HepG2 (cell line): ENCODE measurements around the gene TIPIN. TPM values are rescaled to one million over a fixed set of nuclear protein-coding genes. Genes with fewer than 3 reads are reported as not detected.
A peak's percentile ranks its signal among the peaks of the same experiment; 100 is the strongest.

Source experiments
- ATAC-seq: fragments of 200-7000 bp; cut with Tn5 transposase; 3 replicates; pipeline ENCODE4 v1.9.1; 2020; ENCODE audit warnings: mild to moderate bottlenecking, moderate library complexity
- BruUV-seq: library from RNA; stranded (reverse); fragments of 400-500 nt; replicated peaks from 2 replicates; lab custom pipeline; 2021; lab: Mats Ljungman, UMichigan
- CTCF ChIA-PET: fragments of 300-600 bp; formaldehyde crosslinking; extraction: SDS; loops from one replicate; lab custom pipeline; 2021; ENCODE audit warnings: low total read pairs, inconsistent platforms, low intra/inter-chr PET ratio; lab: Yijun Ruan, JAX
- POLR2A ChIA-PET: fragments of 350-600 bp; sonication (Branson Sonifier 250); formaldehyde crosslinking; loops from one replicate; lab custom pipeline; 2020; ENCODE audit warnings: antibody characterized with exemption, inconsistent platforms; lab: Yijun Ruan, JAX
- DNase-seq: peaks from one replicate; pipeline ENCODE4 v3.0.0-alpha.2; 2015; ENCODE audit warnings: low spot score
- FAIRE-seq: peaks from 3 replicates; lab custom pipeline; 2011; peaks lifted over from hg19 to GRCh38; lab: Jason Lieb, UNC
- H2AFZ ChIP-seq: one replicate; pipeline ENCODE4 v1.6.1; 2011; ENCODE audit warnings: low read length, inconsistent platforms
- H3K27ac ChIP-seq: fragments of 300-600 bp; 3 replicates; pipeline ENCODE4 v1.8.0; 2011; ENCODE audit warnings: mixed run types, mild to moderate bottlenecking, mixed read lengths, low read length, inconsistent platforms; ENCODE audit not compliant: insufficient read depth; ENCODE audit errors: extremely low read length
- H3K27me3 ChIP-seq, 2 experiments: fragments of 200-600 bp in 1 of 2; 2 replicates in 1 of 2; 3 replicates in 1 of 2; pipeline versions ENCODE4 v1.6.0 to v1.8.0; 2011; ENCODE audit warnings: low read length in 2 of 2, mild to moderate bottlenecking in 2 of 2, moderate library complexity in 2 of 2, inconsistent platforms in 1 of 2; ENCODE audit not compliant: insufficient read depth in 2 of 2, control insufficient read depth in 1 of 2
- H3K36me3 ChIP-seq, 2 experiments: fragments of 200-600 bp in 1 of 2; replicated peaks in 1 of 2; 2 replicates in 1 of 2; 3 replicates in 1 of 2; pipeline versions ENCODE4 v1.5.1 to v1.8.0; 2011; ENCODE audit warnings: low read length in 2 of 2, inconsistent platforms in 1 of 2; ENCODE audit not compliant: insufficient read depth in 2 of 2, control insufficient read depth in 1 of 2
- H3K4me1 ChIP-seq: 2 replicates; pipeline ENCODE4 v1.5.1; 2012; ENCODE audit warnings: low read length, inconsistent platforms; ENCODE audit not compliant: insufficient read depth
- H3K4me2 ChIP-seq: 2 replicates; pipeline ENCODE4 v1.6.0; 2011; ENCODE audit warnings: low read depth, low read length, inconsistent platforms
- H3K4me3 ChIP-seq, 3 experiments: fragments of 200-600 bp in 1 of 3; sonication (generic), shearing (Covaris generic) in 1 of 3; replicated peaks in 1 of 3; 2 replicates each; pipeline ENCODE4 v1.5.1; 2011 to 2016; ENCODE audit warnings: low read length in 3 of 3, inconsistent platforms in 2 of 3, low read depth in 2 of 3, mild to moderate bottlenecking in 2 of 3, control low read depth in 1 of 3, mixed read lengths in 1 of 3; ENCODE audit not compliant: insufficient read depth in 1 of 3
- H3K79me2 ChIP-seq: one replicate; pipeline ENCODE4 v1.6.1; 2011; ENCODE audit warnings: low read length, inconsistent platforms; ENCODE audit not compliant: insufficient read depth
- H3K9ac ChIP-seq: 2 replicates; pipeline ENCODE4 v1.6.0; 2011; ENCODE audit warnings: mild to moderate bottlenecking, low read depth, low read length, inconsistent platforms; ENCODE audit not compliant: insufficient read depth
- H3K9me3 ChIP-seq: 2 replicates; pipeline ENCODE4 v1.5.1; 2012; ENCODE audit warnings: mild to moderate bottlenecking, low read length
- H4K20me1 ChIP-seq: 2 replicates; pipeline ENCODE4 v1.6.0; 2011; ENCODE audit warnings: inconsistent platforms, mild to moderate bottlenecking, low read length, moderate library complexity; ENCODE audit not compliant: insufficient read depth
- BRD4 ChIP-seq: sonication (generic); formaldehyde crosslinking; IDR thresholded peaks from 2 replicates; pipeline ENCODE4 v1.4.0; 2020; ENCODE audit warnings: missing genetic modification reagents
- CREM ChIP-seq, 2 experiments: sonication (generic) in 1 of 2; formaldehyde crosslinking in 1 of 2; IDR thresholded peaks; 2 replicates each; pipeline versions ENCODE4 v1.4.0 to v1.6.1; 2016 to 2020; ENCODE audit warnings: antibody characterized with exemption in 1 of 2, mild to moderate bottlenecking in 1 of 2, missing genetic modification reagents in 1 of 2
- DMAP1 ChIP-seq: IDR thresholded peaks from 2 replicates; pipeline ENCODE4 v1.6.1; 2016
- EZH2 ChIP-seq: conservative IDR thresholded peaks from 2 replicates; pipeline ENCODE4 v1.6.1; 2012; ENCODE audit warnings: mild to moderate bottlenecking, low read depth, low read length, moderate library complexity
- LBX2 ChIP-seq: sonication (generic); formaldehyde crosslinking; IDR thresholded peaks from 2 replicates; pipeline ENCODE4 v1.5.0; 2020; ENCODE audit warnings: missing genetic modification reagents, mild to moderate bottlenecking, borderline replicate concordance
- NFE2L2 ChIP-seq: fragments of 150-350 bp; IDR thresholded peaks from 2 replicates; pipeline ENCODE4 v1.6.1; 2014; ENCODE audit warnings: low read length
- POGK ChIP-seq: sonication (generic); formaldehyde crosslinking; conservative IDR thresholded peaks from 2 replicates; pipeline ENCODE4 v1.8.0; 2022; ENCODE audit warnings: mild to moderate bottlenecking, moderate library complexity, missing genetic modification reagents
- SOX6 ChIP-seq, 2 experiments: fragments of 450-650 bp in 1 of 2; sonication (generic) in 1 of 2; formaldehyde crosslinking in 1 of 2; IDR thresholded peaks; 2 replicates each; pipeline versions ENCODE4 v1.4.0 to v1.6.1; 2017 to 2020; ENCODE audit warnings: antibody characterized with exemption in 1 of 2, mild to moderate bottlenecking in 1 of 2, missing genetic modification reagents in 1 of 2
- TFE3 ChIP-seq: IDR thresholded peaks from 2 replicates; pipeline ENCODE4 v1.6.1; 2016
- TRIM24 ChIP-seq: sonication (generic); formaldehyde crosslinking; IDR thresholded peaks from 2 replicates; pipeline ENCODE4 v1.8.0; 2022; ENCODE audit warnings: mild to moderate bottlenecking, missing genetic modification reagents
- ZNF143 ChIP-seq: sonication (generic); formaldehyde crosslinking; IDR thresholded peaks from 2 replicates; pipeline ENCODE4 v1.4.0; 2020; ENCODE audit warnings: missing genetic modification reagents
- ZNF264 ChIP-seq: sonication (generic); formaldehyde crosslinking; IDR thresholded peaks from 2 replicates; pipeline ENCODE4 v1.4.0; 2020; ENCODE audit warnings: missing genetic modification reagents
- ZNF616 ChIP-seq: sonication (generic); formaldehyde crosslinking; IDR thresholded peaks from 2 replicates; pipeline ENCODE4 v1.5.0; 2020; ENCODE audit warnings: low read depth, mild to moderate bottlenecking, missing genetic modification reagents
- ZNF776 ChIP-seq: sonication (generic); formaldehyde crosslinking; IDR thresholded peaks from 2 replicates; pipeline ENCODE4 v1.4.0; 2020; ENCODE audit warnings: mild to moderate bottlenecking, missing genetic modification reagents
- ZNF792 ChIP-seq: IDR thresholded peaks from 2 replicates; pipeline ENCODE4 v1.6.1; 2016
- ZSCAN12 ChIP-seq: sonication (generic); formaldehyde crosslinking; IDR thresholded peaks from 2 replicates; pipeline ENCODE4 v1.9.0; 2021; ENCODE audit warnings: mild to moderate bottlenecking, missing genetic modification reagents
- ZSCAN25 ChIP-seq: sonication (generic); formaldehyde crosslinking; IDR thresholded peaks from 2 replicates; pipeline ENCODE4 v1.8.0; 2022; ENCODE audit warnings: mild to moderate bottlenecking, missing genetic modification reagents
- WGBS: methylation state at CpG from one replicate; pipeline ENCODE4 v1.1.6; 2017; ENCODE audit warnings: low lambda C conversion rate; 5-methylcytosine and 5-hydroxymethylcytosine counted together
- in situ Hi-C: cut with HindIII; loops from 2 replicates; pipeline ENCODE4 v1.10.0; 2017; ENCODE audit warnings: low pct_unique_long_range_greater_than_20kb; ENCODE audit not compliant: extremely low pct_ligation_motif_present
- intact Hi-C: fragments of 100-400 bp; cut with micrococcal nuclease; formaldehyde crosslinking; loops from one replicate; pipeline ENCODE4 v1.10.0; 2022; ENCODE audit not compliant: unreplicated experiment
- polyA plus RNA-seq, 8 experiments: library from polyadenylated mRNA; depleted of rRNA in 3 of 8; stranded (reverse) in 7 of 8; unstranded in 1 of 8; fragments of >200 nt; fragmentation: Illumina TruSeq in 4 of 8; extraction: Trizol in 4 of 8; gene quantifications; 2 replicates each; pipeline versions ENCODE4 v1.2.1 to v1.2.3, GENCODE V29; 2011 to 2016; ENCODE audit warnings: low read depth in 4 of 8, missing spikeins in 1 of 8, mixed read lengths in 1 of 8; ENCODE audit not compliant: insufficient read depth in 1 of 8
- total RNA-seq, 5 experiments: library from RNA; depleted of rRNA; stranded (reverse); fragments of >200 nt; fragmentation: Illumina TruSeq; extraction: Trizol; gene quantifications; 2 replicates each; pipeline ENCODE4 v1.2.3, GENCODE V29; 2016; ENCODE audit warnings: low read depth in 1 of 5
- TF ChIP-seq, protein P1 (sequence below): sonication (generic); formaldehyde crosslinking; IDR thresholded peaks from 2 replicates; pipeline ENCODE4; 2020; ENCODE audit warnings: missing genetic modification reagents, mild to moderate bottlenecking, borderline replicate concordance

TIPIN gene
- total and polyA plus RNA-seq, 2 of the 13 experiments (the other 11 are each of a cell fraction or from before 2014, with no cell fraction given): 2.7 to 28.6 TPM

DNA sequence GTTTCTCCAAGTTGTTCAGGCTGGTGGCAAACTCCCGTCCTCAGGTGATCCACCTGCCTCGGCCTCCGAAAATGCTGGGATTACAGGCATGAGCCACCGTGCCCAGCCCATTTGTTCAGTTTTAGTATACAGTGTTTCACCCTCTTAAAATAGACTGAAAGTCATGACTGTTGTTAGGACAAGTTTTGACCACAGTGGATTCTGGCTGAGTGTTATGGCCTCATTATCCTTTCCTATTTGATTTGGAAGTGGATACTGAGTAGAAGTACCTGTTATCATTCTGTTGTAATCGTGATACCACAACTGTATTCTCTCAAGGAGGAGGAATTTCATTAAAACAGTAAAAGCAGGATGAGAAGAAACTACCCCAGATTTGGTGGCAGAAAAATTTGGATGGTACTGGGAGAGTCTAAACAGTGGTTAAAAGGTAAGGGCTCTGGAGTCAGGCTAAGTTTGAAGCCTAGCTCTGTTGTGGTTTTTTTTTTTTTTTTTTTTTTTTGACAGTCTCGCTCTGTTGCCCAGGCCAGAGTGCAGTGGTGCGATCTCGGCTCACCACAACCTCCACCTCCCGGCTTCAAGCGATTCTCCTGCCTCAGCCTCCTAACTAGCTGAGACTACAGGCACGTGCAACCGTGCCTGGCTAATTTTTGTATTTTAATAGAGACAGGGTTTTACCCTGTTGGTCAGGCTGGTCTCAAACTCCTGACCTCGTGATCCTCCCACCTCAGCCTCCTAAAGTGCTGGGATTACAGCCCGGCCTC, 32.8 kb upstream of the TIPIN start:
- in situ Hi-C loops: loop anchor here (25.0 kb wide), 1 partner anchor 98 kb away; the partner anchor contains the start of gene SNAPC5
- DNase-seq: no peak
- Histone ChIP-seq H3K4me1 (peaks cover 65% of the 10 kb centered on the region), H3K9ac (no peak overlapping the region), H2AFZ (no peak overlapping the region), H3K9me3 (no peaks in the 10 kb centered on the region), H3K27ac (no peak overlapping the region), H3K4me2 (peak overlapping the region; percentile 94), H3K27me3 (no peaks in the 10 kb centered on the region; a peak in 1 of 5 replicates), H3K79me2 (peaks cover 70% of the 10 kb centered on the region), H3K36me3 (peaks cover 2 to 10% of the 10 kb centered on the region in 2 experiments; a peak in 4 of 5 replicates), H3K4me3 (no peak overlapping the region), H4K20me1 (peaks cover 24% of the 10 kb centered on the region)
- no peak for ATAC-seq
- intact Hi-C loops: loop anchor here (10.0 kb wide), 1 partner anchor 94 kb away; the partner anchor contains the start of gene DIS3L
- CTCF ChIA-PET: no interaction called here
- no TSS peak for BruUV-seq
- no peak for FAIRE-seq
- POLR2A ChIA-PET: interaction anchor here (1.9 to 4.9 kb wide), 2 partner anchors 108 to 116 kb away, joined by 9 to 38 read pairs; partner anchors contain the start of genes RPL4, SNAPC5 and ZWILCH
- 88% methylated on average over 14 of the region's 14 CpGs for WGBS
- TF ChIP-seq, protein P1, sequence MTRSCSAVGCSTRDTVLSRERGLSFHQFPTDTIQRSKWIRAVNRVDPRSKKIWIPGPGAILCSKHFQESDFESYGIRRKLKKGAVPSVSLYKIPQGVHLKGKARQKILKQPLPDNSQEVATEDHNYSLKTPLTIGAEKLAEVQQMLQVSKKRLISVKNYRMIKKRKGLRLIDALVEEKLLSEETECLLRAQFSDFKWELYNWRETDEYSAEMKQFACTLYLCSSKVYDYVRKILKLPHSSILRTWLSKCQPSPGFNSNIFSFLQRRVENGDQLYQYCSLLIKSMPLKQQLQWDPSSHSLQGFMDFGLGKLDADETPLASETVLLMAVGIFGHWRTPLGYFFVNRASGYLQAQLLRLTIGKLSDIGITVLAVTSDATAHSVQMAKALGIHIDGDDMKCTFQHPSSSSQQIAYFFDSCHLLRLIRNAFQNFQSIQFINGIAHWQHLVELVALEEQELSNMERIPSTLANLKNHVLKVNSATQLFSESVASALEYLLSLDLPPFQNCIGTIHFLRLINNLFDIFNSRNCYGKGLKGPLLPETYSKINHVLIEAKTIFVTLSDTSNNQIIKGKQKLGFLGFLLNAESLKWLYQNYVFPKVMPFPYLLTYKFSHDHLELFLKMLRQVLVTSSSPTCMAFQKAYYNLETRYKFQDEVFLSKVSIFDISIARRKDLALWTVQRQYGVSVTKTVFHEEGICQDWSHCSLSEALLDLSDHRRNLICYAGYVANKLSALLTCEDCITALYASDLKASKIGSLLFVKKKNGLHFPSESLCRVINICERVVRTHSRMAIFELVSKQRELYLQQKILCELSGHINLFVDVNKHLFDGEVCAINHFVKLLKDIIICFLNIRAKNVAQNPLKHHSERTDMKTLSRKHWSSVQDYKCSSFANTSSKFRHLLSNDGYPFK (CRISPR knock-in tag): no peak
- TF ChIP-seq ZNF792 (CRISPR knock-in tag) (no peak), EZH2 (no peak), TRIM24 (CRISPR knock-in tag) (no peak), ZNF616 (no peak), ZSCAN25 (CRISPR knock-in tag) (no peak), ZSCAN12 (no peak), BRD4 (CRISPR knock-in tag) (no peak), ZNF264 (CRISPR knock-in tag) (no peak), POGK (CRISPR knock-in tag) (no peak), ZNF143 (no peak), TFE3 (CRISPR knock-in tag) (no peak), DMAP1 (CRISPR knock-in tag) (no peak), NFE2L2 (no peak), CREM (IDR thresholded peaks at IDR 0.05) (no peak), CREM (CRISPR knock-in tag; IDR thresholded peaks at IDR 0.05) (no peak), LBX2 (CRISPR knock-in tag) (no peak), SOX6 (IDR thresholded peaks at IDR 0.05) (no peak), SOX6 (CRISPR knock-in tag; IDR thresholded peaks at IDR 0.05) (no peak), ZNF776 (CRISPR knock-in tag) (no peak)
